Hindlimb muscle (tissue), 1 donor: ENCODE results near the gene CDKN1C. TPM values are rescaled to one million over a fixed set of nuclear protein-coding genes. Genes with fewer than 3 reads are reported as not detected.
A peak's percentile ranks its signal among the peaks of the same experiment; 100 is the strongest.

Experiments
- DNase-seq: peaks from one replicate; pipeline ENCODE4 v3.0.0-alpha.2; 2013
- polyA plus RNA-seq: library from polyadenylated mRNA; unstranded; fragments of 120-200 nt; gene quantifications from one replicate; pipeline ENCODE4 v1.2.1, GENCODE V29; 2013; ENCODE audit not compliant: insufficient read length

The CDKN1C gene
- polyA plus RNA-seq, 1 donor, result 250 TPM

DNA sequence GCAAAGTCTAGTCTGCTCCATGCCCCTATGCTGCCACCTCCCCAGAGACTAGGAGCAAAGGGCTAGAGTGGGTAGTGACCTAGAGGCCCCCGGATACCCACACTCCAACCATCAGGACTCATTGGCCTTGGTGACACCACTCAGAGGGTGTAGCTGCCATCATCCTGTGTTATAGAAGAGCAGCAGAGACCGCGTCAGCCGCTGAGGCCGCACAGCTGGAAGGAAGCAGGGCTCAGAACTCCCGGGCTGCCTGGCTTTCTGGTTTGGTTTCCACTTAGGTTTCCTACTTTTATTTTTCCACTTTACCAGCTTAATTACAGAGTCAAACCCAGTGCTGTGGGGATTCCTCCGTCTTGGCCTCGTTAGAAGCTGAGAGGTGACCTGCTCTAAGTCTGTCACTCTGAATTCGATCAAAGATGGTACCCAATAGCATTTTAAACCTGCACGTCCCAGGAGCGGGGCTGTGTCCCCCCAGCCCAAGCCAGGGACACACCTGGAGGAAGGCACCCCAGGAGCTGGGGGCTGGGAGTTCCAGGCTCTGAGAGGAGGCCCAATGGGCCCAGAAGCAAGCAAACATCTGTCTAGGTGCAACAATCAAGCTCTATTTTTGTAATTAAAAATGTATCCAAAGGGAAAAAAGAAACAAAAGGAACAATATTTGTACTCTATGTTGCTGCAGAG lies 2.1 kb upstream of the CDKN1C start:
- DNase-seq, result no peak

DNA sequence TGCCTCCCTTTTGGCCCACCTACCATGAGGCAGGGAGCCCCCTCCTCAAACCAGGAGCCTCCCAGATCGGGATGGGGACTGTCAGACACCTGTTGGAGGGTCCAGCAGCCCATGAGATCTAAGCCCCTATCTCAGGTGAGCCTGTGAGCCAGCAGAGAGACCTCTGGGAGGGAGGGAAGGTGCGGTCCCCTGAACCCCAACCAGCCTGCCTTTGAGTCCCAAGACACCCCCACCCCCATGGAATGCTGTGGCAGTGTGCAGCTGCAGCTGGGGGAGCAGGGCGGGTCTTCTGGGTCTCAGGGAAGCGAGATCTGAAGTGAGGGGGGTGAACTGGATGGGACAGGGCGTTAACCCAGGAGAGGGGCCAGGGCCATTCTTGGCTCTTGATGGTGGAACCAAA lies 1.4 kb upstream of the CDKN1C start:
- no peak for DNase-seq

DNA sequence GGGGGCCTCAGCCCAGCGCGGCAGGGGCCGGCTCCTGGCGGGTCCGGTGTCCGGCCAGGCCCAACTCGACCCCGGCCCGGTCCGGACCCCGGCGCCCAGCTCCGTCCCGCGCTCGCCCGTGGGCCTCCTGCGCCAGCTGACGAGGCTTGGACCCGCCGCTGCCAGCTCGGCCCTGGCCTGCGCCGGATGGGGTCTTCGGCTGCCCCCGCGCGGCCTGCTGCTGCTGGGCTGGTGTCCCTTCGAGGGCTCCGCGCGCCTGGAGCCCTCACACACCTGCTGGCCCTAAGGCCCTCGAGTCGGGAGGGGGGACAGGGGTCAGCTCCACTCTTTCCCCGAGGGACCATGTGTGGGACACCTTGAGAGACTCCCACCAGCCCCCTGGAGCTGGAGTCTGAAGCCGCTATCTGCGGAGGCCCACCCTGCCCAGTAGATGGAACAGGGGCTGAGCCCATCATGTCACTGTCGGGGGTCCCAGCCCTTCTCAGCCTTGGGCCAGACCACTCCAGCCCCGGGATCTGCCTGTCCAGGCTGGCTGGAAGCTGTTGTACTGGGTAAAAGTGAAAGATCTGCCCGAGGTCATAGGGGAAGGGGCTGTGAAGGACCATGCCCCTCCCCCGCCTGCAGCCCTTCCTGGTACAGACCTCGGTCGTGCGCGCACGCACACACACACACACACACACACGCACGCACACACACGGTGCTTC lies 768 bp upstream of the CDKN1C start:
- peak; percentile 69 for DNase-seq

DNA sequence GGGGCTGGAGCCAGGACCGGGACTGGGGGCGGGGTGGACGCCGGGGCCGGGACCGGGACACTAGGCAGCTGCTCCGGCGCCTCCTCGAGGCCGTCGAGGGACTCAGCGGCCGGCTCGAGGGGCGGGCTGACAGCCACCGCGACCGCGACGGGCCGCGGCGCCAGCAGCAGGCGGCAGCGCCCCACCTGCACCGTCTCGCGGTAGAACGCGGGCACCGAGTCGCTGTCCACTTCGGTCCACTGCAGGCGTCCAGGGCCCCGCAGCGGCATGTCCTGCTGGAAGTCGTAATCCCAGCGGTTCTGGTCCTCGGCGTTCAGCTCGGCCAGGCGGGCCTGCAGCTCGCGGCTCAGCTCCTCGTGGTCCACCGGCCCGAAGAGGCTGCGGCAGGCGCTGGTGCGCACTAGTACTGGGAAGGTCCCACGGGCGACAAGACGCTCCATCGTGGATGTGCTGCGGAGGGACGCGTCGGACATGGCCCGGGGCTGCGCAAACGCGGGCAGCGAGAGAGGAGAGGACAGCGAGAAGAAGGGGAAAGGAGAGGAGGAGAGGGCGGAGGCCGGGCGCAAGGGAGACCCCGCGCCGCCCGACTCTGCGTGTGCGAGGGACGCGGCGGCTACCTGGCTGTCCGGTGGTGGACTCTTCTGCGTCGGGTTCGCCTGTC lies 428 bp downstream of the CDKN1C start:
- DNase-seq, result peak; percentile 63

DNA sequence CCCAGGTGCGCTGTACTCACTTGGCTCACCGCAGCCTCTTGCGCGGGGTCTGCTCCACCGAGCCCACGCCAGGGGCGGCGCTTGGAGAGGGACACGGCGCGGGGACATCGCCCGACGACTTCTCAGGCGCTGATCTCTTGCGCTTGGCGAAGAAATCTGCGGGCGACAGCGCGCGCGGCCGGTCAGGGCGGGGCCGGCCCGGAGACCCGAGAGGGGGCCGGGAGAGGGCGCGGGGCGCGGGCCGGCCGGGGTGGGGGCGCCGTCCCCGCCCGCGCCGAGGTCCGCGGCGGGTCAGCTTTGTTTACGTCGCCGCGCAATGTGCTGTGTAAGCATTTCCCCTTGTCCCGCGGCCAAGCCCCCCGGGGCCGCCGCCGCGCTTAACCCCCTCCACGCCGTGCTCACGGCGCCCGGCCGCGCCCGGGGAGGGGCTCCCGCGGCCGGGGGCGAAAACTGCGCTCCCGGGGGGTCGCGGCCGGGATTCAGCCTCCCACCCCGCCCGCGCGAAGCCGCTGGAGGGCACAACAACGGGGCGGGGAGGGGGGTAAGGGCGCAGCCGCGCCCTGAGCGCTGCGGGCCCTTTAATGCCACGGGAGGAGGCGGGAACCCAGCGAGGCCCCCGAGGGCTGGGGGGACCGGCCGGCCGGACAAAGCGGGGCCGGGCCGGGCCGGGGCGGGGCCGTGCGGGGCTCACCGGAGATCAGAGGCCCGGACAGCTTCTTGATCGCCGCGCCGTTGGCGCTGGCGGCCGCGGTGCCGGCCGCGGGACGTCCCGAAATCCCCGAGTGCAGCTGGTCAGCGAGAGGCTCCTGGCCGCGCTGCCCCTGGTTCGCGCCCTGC lies 1.4 kb downstream of the CDKN1C start:
- DNase-seq, result peak; percentile 64

DNA sequence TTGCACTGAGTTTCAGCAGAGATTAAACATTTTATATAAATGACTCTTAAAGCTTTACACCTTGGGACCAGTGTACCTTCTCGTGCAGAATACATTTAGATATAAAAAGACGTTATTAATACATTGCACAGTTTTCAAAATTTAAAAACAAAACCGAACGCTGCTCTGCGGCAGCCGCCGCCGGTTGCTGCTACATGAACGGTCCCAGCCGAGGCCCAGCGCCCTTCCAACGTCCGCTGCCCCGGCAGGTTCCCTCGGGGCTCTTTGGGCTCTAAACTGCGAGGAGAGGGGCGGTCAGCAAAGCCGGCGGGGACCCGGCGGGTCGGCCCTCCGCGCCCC lies 2.0 kb downstream of the CDKN1C start:
- DNase-seq, result no peak

DNA sequence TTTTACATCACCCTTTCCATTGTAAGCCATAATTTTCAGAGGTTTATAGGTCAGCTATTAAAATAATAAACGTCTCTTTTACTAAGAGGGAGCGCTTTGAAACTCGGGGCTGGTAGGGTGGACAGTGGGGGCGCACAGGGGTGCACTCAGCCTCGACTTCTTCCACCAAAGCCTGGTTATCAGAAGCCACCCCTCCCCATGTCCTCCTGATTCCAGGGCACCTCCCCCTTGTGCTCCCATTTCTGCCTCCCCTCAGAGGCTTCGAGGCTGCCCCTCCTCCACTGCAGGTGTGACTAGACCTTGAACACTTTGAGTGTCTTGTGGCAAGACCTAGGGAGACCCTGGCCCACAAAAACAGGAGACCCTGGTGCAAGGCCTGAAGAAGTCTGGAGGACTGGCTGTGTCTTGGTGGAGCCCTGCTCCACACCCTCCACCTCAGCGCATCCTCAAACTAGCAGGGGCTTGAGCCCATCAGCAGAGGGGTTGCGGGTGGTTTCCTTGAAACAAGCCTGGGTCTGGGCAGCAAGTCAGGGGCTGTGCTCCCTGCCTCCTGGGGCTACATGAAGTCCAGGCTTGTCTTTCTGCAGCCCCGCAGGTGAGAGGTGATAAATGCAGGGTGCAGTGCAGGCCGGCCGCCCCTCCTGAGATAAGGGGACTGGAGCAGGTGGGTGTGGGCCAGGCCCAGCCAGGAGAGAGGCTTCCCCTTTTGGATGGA lies 3.0 kb downstream of the CDKN1C start:
- no peak for DNase-seq

DNA sequence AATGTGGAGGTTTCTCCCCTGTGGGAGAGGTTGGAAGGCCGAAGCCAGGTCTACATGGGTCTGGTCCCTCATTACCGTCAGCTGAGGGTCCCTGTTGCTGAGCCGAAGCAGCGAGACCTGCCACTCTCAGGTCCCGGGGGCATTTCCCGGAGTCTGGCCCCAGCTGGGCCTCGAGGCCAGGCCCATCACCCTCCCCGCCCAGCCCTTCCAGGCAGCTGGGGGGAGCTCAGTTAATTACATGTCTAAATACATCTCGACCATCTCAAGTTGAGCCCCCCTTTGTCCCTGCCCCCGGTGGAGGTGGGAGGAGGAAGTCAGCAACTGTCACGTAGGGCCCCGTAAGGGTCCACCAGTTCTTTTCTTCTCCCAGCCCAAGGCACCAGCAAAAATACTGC lies 3.6 kb downstream of the CDKN1C start:
- DNase-seq, result no peak

DNA sequence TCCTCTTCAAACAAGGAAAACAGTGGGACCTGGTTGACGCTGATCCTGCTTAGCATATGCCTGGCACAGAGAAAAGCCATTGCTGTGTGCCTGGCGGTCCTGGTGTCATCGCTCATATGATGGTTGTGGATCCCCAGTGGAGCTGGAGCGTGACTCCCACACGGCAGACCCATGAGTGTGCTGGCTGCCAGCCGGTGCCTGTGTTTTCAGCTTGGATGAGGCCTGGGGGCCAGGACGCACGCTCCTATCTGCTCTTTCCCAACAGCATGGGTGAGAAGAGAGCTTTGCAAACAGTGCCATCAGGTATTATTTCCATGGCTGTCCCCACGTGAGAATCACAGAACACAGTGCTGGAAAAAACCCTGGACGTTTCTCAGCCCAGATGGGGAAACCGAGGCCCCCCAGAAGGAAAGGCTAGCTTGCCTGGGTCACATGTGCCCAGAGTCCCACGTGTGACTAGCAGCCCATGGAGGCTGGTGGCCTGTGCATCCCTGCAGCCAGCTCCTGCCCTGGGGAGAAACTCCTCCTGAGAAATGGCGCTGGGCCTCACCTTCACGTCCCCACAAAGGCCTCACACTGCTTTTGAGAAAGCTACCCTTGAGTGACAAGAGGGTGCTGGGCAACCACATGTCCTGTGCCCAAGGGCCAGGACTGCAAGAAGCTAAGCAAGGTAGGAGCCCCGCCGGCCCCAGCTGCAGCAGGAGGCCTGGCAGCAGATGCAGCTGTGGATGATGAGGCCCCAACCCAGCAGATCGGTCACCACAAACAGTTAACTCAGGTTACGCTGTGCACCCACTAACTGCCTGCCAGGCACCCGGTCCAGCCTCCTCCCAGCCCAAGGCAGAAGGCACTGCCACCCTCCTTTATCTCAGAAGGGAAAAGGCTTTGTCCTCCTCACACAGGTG lies 4.2 kb downstream of the CDKN1C start:
- DNase-seq, result no peak

DNA sequence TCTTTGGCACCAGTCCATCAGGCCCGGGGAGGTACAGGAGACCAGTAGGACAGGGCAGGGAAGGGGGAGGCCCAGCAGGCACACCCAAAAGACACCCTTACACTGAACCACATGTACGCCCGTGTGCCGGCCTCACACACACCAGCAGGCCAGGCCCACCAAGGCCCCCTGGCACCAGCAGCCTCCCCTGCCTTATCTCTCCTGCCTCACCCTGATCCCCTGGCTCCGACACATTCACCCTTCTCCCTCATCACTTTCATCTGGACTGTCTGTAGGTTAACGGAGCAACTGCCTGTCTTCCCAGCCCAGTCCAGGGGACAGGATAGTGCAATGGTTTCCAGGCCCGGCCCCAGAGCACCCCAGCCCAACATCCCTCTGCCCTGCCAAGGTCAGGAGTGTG lies 4.9 kb downstream of the CDKN1C start:
- DNase-seq, result no peak

DNA sequence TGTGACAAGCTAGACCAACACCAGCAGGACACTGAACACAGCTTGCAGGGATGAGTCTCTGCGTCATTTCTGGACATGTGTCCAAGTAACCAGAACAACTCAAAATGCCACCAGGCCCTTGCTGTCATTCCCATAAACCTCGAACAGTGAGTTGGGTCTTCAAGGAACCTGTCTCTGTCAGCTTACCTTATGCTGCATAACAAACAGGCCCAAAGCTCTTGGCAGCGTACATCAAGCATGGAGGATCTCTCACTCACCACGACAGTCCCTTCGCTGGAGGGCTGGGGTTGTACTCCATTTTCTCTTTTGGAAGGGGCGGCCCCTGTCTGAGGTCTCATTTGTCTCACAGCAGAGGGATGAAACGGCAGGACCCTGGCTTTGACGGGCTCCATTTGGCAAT lies 6.8 kb downstream of the CDKN1C start:
- DNase-seq, result no peak

DNA sequence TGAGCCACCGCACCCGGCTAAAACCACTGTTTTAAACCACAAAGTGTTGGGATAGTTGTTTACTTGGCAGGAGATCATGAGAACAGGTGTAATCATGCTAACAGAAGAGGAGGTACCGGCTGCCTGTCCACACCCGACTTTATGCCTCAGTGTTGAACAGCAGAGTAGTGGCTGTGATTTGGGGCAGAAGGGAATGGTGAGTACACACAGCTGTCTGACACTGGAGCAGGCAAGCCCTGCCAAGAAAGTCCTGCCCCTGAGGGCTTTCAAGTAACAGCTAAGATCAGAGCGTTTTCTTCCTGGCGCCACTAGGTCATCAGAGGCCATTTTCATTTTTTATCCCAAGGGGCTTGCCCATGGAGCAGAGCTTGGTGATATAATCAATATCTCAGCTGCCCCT lies 8.1 kb downstream of the CDKN1C start:
- DNase-seq, result no peak

DNA sequence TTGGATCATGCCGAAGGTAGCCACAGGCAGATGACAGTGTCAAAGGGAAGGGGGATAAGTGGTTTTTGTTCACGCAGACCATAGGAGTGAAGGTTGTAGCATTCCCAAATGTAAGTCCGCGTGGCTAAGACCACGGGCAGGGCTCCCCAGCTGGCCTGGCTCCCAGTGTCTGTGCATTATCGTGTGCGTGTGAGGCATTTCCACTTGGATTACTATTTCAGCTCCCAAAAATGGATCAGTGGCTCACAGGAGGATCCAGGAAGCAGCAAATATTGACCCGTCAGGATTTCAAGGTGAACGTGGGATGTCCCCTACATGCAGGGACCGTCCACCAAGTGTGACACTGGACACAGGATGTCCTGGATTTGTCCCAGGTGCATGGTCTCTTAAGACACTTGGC lies 10.6 kb downstream of the CDKN1C start:
- no peak for DNase-seq

DNA sequence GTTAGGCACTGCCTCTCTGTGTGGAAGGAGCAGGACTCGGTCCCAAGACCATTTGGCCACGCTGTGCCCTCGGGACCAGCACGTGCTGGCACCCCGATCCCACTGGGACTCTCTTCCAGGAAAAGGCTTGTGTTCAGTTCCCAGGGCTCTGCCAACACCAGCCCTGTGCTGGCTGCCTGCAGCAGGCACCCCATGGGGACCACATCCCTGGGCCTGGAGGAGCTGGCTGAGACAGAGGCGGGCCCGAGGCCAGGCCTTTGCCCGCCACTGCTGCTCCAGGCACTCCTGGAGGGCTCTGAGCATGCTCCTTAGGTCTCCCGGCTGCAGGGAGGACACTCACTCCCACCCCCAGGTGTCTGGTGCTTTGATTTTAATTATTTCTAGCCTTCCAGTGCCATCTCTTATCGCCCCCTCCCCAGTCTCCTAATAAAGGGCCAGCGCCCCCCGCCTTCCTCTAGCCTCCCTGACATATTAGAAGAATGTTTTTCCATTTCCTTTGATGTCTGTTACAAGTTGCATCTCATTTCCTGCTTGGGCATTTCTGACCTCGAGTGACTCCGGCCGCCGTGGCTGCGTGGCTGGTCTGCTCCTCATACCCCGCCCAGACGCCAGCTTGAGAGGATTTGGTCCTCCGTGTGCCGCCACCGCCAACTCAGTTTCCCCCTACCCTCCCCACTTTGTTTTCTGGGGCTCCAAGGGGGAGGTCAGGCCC lies 14.4 kb downstream of the CDKN1C start:
- no peak for DNase-seq

DNA sequence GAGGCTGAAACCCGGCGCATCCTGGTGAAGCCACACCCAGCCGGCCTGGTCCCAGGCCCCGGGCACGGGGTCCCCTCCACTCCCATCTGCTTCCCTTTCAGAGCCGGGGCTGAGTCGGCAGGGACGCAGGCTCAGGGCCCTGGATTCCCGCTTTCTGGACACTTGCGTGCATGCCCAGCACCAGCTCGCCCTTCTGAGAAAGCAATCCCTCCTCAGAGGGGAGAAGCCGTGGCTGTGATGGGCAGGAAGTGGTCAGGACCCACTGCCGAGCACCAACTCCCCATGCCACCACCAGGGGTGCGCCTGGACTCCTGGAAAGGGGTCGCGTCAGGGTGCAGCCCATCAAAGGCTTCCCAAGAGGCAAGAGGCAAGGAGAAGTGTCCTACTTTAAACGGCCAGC lies 15.1 kb downstream of the CDKN1C start:
- DNase-seq, result no peak

DNA sequence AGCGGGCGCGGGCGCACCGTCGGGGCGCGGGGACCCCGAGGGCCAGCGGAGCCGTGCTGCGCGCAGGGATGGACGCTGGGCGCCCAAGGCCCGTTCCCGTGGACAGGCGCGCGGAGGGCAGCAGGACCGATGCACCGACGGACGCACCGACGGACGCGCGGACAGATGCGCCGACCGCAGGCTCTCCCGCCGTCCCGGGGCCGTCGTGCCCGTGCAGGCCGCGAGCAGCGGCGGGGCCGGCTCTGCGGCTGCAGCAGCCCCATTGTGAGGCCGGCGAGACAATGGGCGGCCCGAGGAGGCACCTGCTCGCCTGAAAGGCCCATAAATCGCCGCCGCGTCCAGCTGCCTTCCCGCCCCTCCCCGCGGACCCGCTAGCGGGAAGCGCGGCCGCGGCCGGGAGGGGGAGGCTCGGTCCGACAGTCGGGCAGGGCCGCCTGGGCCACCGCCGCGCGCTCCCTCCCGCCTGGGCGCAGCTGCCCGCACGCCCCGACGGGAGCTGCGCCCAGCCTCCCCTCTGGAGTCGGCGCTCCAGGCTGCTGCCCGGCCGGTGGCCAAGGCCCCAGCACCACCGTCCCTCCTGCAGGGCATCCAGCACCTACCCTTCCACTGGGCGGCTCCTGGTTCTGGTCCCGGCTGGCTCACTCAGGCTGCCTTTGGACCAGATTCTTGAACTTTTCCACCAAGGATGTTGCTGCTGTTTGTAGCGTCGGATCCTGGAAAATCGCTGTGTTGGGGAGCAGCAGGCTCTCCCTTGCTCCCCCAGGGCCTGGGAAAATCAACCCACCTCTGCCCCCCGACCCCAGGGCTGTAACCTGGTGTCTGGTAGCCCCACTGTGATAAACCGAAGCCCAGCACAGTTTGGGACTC lies 15.8 kb downstream of the CDKN1C start:
- no peak for DNase-seq

DNA sequence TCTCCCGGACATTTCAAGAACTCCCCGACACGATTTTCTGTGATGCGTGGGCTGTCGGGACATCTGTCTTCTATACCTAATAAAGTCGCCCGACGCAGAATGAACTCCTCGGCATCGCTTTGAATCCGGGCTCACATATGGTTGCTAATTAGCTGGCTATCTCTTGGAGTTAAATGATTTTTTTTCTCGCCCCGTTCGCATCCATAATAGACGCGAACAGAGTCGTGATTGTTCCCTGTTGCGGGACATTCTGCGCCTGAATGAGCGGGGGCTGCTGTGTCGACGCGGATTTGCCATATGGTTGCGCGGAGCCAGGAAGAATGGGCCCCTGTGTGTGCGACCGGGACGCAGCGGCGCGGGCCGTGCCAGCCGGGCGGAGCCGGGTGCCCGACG lies 16.4 kb downstream of the CDKN1C start:
- no peak for DNase-seq

DNA sequence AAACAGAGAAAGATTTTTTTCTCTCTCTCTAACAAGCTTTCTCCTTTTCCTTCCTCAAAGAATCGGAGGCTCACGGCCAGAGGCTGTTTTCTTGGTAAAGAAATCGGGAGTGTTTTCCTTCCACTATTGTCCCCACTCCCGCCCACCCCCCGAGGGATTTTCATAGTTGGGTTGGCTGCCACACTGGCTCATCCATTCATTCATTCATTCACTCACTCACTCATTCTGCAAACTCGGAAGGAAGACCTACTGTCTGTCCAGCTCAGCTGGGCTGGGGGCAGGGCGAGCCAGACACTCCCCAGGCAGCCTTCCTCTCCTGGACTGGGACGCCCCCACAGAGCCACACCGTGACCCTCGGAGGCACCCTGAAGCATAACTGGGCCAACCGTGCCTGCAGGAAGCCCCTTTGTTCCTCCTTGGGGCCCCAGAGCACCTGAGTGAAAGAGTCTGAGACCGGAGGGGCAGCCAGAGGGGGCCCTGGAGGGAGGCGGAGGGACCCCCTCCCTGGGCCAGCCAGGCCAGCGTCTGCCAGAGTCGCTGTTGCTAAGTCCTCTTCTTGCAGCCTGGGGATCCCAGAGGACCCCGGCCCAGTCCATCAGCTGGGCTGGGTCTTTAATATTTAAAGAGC lies 17.0 kb downstream of the CDKN1C start:
- DNase-seq, result no peak
